Ovary (tissue), 9 donors: Measurements from ENCODE around the gene RPN1. TPM values are rescaled to one million over a fixed set of nuclear protein-coding genes. Genes with fewer than 3 reads are reported as not detected.

Experiments
- DNase-seq, 5 donors: peaks; one replicate each; pipeline ENCODE4 v3.0.0-alpha.2; 2019 to 2020
- H3K27ac ChIP-seq, 2 donors: fragments of 200-600 bp; one replicate each; pipeline versions ENCODE4 v1.5.1 to v1.8.0; 2019 to 2022
- H3K27me3 ChIP-seq: fragments of 200-600 bp; one replicate; pipeline ENCODE4 v1.8.0; 2022
- H3K36me3 ChIP-seq: fragments of 200-600 bp; sonication (generic); one replicate; pipeline ENCODE4 v1.5.1; 2019
- H3K4me1 ChIP-seq: one replicate; pipeline ENCODE4 v1.8.1; 2013; ENCODE audit warnings: mild to moderate bottlenecking, moderate library complexity; ENCODE audit not compliant: insufficient read depth
- H3K4me3 ChIP-seq: fragments of 200-600 bp; sonication (generic); one replicate; pipeline ENCODE4 v1.5.1; 2017
- H3K9me3 ChIP-seq, 2 donors: fragments of 200-600 bp in 1 of 2; sonication (generic) in 1 of 2; one replicate each; pipeline versions ENCODE4 v1.5.1 to v1.8.1; 2013 to 2019; ENCODE audit warnings: mild to moderate bottlenecking in 1 of 2, moderate library complexity in 1 of 2
- CTCF ChIP-seq, 3 donors: fragments of 450-650 bp in 2 of 3; fragments of 200-600 bp in 1 of 3; IDR thresholded peaks; one replicate each; pipeline versions ENCODE4 v1.5.1 to v1.8.0; 2016 to 2022; ENCODE audit warnings: antibody characterized with exemption in 3 of 3, mild to moderate bottlenecking in 1 of 3
- EP300 ChIP-seq: sonication (generic); formaldehyde crosslinking; IDR thresholded peaks from one replicate; pipeline ENCODE4 v1.6.1; 2017; ENCODE audit warnings: antibody characterized with exemption
- POLR2A ChIP-seq: fragments of 450-650 bp; IDR thresholded peaks from one replicate; pipeline ENCODE4 v1.6.1; 2017; ENCODE audit warnings: antibody characterized with exemption, mild to moderate bottlenecking, moderate library complexity
- WGBS, 3 donors: extraction: QIAGEN DNeasy Blood & Tissue Kit in 1 of 3; methylation state at CpG; one replicate each; pipeline versions ENCODE4 v1.1.5 to v1.1.7; 2013 to 2017; 5-methylcytosine and 5-hydroxymethylcytosine counted together
- intact Hi-C, 4 donors: fragments of 100-400 bp; cut with DNase I; formaldehyde crosslinking; loops; one replicate each; pipeline versions ENCODE4 v1.11.0 to v1.15.1; 2022 to 2023
- polyA plus RNA-seq, 2 donors: library from polyadenylated mRNA; stranded (reverse); fragments of 200-250 nt in 1 of 2; fragments of 350-450 nt in 1 of 2; fragmentation: Illumina TruSeq in 1 of 2; extraction: RNeasy Lipid Tissue Mini Kit (QIAGEN cat#74804) in 1 of 2; gene quantifications; one replicate each; pipeline ENCODE4 v1.2.3, GENCODE V29; 2013 to 2014
- total RNA-seq, 7 donors: library from RNA; depleted of rRNA in 2 of 7; stranded (reverse); fragments of >200 nt in 2 of 7; fragmentation: NEBNext Ultra II Directional in 3 of 7; extraction: Animal tissue kit (Norgen Biotek cat#: 25700) in 3 of 7; gene quantifications; one replicate each; pipeline versions ENCODE4 v1.1.0 to v1.2.4, GENCODE V29; 2016 to 2023
- donor health status: DM: no; HTN: no; CAD: no; lungs with moderate emphysema.
- donor health status: DM: no; HTN: no; CAD: no.
- donor health status: Bipolar disorder and iron deficiency.
- donor health status: DM: yes; HTN: yes; CAD: no.
- donor health status: DM: no; HTN: no; CAD: no.
- donor health status: DM: yes; HTN: yes; CAD: no.

Gene RPN1
- total and polyA plus RNA-seq, 9 donors, result 119 to 237 (median 134) TPM

DNA sequence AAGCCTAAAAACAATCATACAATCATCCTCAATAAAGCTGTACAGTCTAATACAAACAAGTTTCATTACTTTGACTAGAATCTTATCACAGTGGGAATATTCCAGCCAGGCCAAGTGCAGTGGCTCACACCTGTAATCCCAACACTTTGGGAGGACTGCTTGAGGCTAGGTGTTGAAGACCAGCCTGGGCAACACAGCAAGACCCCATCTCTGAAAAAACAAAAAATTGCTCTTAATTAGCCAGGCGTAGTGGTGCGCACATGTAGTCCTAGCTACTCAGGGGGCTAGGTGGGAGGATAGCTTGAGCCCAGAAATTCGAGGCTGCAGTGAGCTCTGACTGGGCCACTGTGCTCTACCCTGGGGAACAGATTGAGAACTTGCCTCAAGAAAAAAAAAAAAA, 3.3 kb downstream of the RPN1 start:
- H3K9me3 ChIP-seq, result no peaks in the 10 kb centered on the region
- no peaks in the 10 kb centered on the region for H3K36me3 ChIP-seq
- intact Hi-C loops, result no loop called here
- H3K4me1 ChIP-seq, result peaks cover 2% of the 10 kb centered on the region
- no peak overlapping the region for H3K27ac ChIP-seq
- TF ChIP-seq POLR2A (no peak), EP300 (no peak), CTCF (IDR thresholded peaks at IDR 0.05) (no peak)
- no peak for DNase-seq
- no peaks in the 10 kb centered on the region for H3K27me3 ChIP-seq
- 75 to 78% (median 76%) methylated on average over 3 of the region's 3 CpGs for WGBS, 3 donors
- no peak overlapping the region for H3K4me3 ChIP-seq

- 88 to 93% (median 92%) methylated on average over 5 of the region's 5 CpGs for WGBS, 3 donors
- no peaks in the 10 kb centered on the region for H3K9me3 ChIP-seq
- intact Hi-C loops, result no loop called here
- TF ChIP-seq CTCF (IDR thresholded peaks at IDR 0.05) (no peak), POLR2A (no peak), EP300 (no peak)
- no peaks in the 10 kb centered on the region for H3K36me3 ChIP-seq
- H3K4me1 ChIP-seq, result peaks cover 1% of the 10 kb centered on the region
- no peak overlapping the region for H3K27ac ChIP-seq
- no peak for DNase-seq
- H3K27me3 ChIP-seq, result no peaks in the 10 kb centered on the region
- no peak overlapping the region for H3K4me3 ChIP-seq
Observed at GRCh38 chr3:128634075-128634611, 16.5 kb downstream of the RPN1 start.

DNA sequence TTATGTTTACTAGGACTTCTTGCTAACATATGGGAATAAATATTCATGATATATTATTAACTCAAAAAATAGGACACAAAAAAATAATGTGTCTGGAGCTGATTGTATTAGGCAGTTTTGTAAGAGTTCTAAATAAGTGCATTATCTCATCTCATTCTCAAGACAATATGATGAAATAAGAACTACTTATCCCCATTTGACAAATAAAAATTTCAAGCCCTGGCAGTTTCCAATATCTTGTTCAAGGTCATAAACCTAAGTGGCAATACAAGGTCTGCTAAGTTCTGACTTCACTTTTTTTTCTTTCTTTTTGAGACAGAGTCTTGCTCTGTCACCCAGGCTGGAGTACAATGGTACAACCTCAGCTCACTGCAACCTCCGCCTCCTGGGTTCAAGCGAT, 18.3 kb downstream of the RPN1 start:
- TF ChIP-seq EP300 (no peak), CTCF (IDR thresholded peaks at IDR 0.05) (no peak), POLR2A (no peak)

DNA sequence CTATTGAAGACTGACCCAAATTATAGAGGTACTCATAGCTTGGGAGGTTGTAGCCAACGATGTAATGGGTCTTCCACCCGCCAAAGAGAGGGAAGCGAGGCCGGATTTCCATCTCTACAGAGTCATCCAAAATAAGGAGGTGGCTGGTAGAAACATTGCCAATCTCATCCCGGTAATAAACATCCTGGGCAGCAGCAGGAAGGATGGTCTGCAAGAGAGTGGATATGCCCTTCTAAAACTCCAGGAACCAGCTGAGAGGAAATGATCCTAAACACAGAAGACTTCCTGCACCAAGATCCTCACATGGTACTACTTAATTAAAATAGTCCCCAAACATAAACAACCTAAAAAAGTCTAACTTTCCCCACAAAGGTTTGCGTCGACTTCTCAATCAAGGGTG, 20.7 kb downstream of the RPN1 start:
- H3K36me3 ChIP-seq, result no peaks in the 10 kb centered on the region
- intact Hi-C loops, result no loop called here
- no peaks in the 10 kb centered on the region for H3K9me3 ChIP-seq
- no peak for DNase-seq
- no peak for TF ChIP-seq CTCF (IDR thresholded peaks at IDR 0.05)
- no peak for TF ChIP-seq EP300
- TF ChIP-seq POLR2A, result no peak
- H3K4me3 ChIP-seq, result no peak overlapping the region
- H3K4me1 ChIP-seq, result peaks cover 1% of the 10 kb centered on the region
- H3K27me3 ChIP-seq, result no peaks in the 10 kb centered on the region
- no peak overlapping the region for H3K27ac ChIP-seq
- WGBS, 3 donors, result 83 to 84% (median 84%) methylated on average over 7 of the region's 7 CpGs

More for the DNA sequence above, 18.3 kb downstream of the RPN1 start:
- 96 to 97% (median 97%) methylated on average over 2 of the region's 2 CpGs for WGBS, 3 donors
- Histone ChIP-seq H3K4me3 (no peak overlapping the region), H3K36me3 (no peaks in the 10 kb centered on the region), H3K27me3 (no peaks in the 10 kb centered on the region), H3K27ac (no peak overlapping the region), H3K4me1 (peaks cover 1% of the 10 kb centered on the region), H3K9me3 (no peaks in the 10 kb centered on the region)
- no peak for DNase-seq
- intact Hi-C loops, result no loop called here
